HepG2 (cell line): ENCODE data around the gene ANKS4B. TPM values are rescaled to one million over a fixed set of nuclear protein-coding genes. Genes with fewer than 3 reads are reported as not detected.
A peak's percentile ranks its signal among the peaks of the same experiment; 100 is the strongest.

Experiments
- CREM ChIP-seq, 2 experiments: sonication (generic) in 1 of 2; formaldehyde crosslinking in 1 of 2; IDR thresholded peaks; 2 replicates each; pipeline versions ENCODE4 v1.4.0 to v1.6.1; 2016 to 2020; ENCODE audit warnings: antibody characterized with exemption in 1 of 2, mild to moderate bottlenecking in 1 of 2, missing genetic modification reagents in 1 of 2
- EEA1 ChIP-seq: sonication (generic); formaldehyde crosslinking; IDR thresholded peaks from 2 replicates; pipeline ENCODE4 v1.5.1; 2020; ENCODE audit warnings: mild to moderate bottlenecking, missing genetic modification reagents, borderline replicate concordance
- ESRRA ChIP-seq: sonication (generic); formaldehyde crosslinking; IDR thresholded peaks from 2 replicates; pipeline ENCODE4 v1.5.1; 2020; ENCODE audit warnings: mild to moderate bottlenecking, low read depth, missing genetic modification reagents
- HES4 ChIP-seq: sonication (generic); formaldehyde crosslinking; IDR thresholded peaks from 2 replicates; pipeline ENCODE4 v1.9.0; 2021; ENCODE audit warnings: mild to moderate bottlenecking, missing genetic modification reagents, borderline replicate concordance
- HOXA7 ChIP-seq: sonication (generic); formaldehyde crosslinking; IDR thresholded peaks from 2 replicates; pipeline ENCODE4 v1.8.1; 2022; ENCODE audit warnings: mild to moderate bottlenecking, missing genetic modification reagents, moderate library complexity
- KAT8 ChIP-seq: IDR thresholded peaks from 2 replicates; pipeline ENCODE4 v1.6.1; 2016; ENCODE audit warnings: missing genetic modification reagents, missing compliant biosample characterization
- KLF11 ChIP-seq: IDR thresholded peaks from 2 replicates; pipeline ENCODE4 v1.6.1; 2016; ENCODE audit warnings: missing compliant biosample characterization
- NCOA5 ChIP-seq: sonication (generic); formaldehyde crosslinking; IDR thresholded peaks from 2 replicates; pipeline ENCODE4 v1.4.0; 2020; ENCODE audit warnings: missing genetic modification reagents
- PAXIP1 ChIP-seq: sonication (generic); formaldehyde crosslinking; conservative IDR thresholded peaks from 2 replicates; pipeline ENCODE4 v1.4.0; 2020; ENCODE audit warnings: mild to moderate bottlenecking, missing genetic modification reagents, moderate library complexity
- PRPF4 ChIP-seq: fragments of 200-400 bp; formaldehyde crosslinking; IDR thresholded peaks from 2 replicates; pipeline ENCODE4 v1.6.1; 2016; ENCODE audit warnings: low read length, low read depth; ENCODE audit not compliant: poor library complexity, severe bottlenecking
- SP140L ChIP-seq: sonication (generic); formaldehyde crosslinking; IDR thresholded peaks from 2 replicates; pipeline ENCODE4 v1.4.0; 2020; ENCODE audit warnings: missing genetic modification reagents, borderline replicate concordance
- SP4 ChIP-seq: sonication (generic); formaldehyde crosslinking; IDR thresholded peaks from 2 replicates; pipeline ENCODE4 v1.8.1; 2023; ENCODE audit warnings: mild to moderate bottlenecking, missing genetic modification reagents
- TAF1 ChIP-seq: sonication (generic); formaldehyde crosslinking; IDR thresholded peaks from 2 replicates; pipeline ENCODE4 v1.4.0; 2020; ENCODE audit warnings: missing genetic modification reagents
- TCF12 ChIP-seq, 2 experiments: fragments of 450-650 bp in 1 of 2; sonication (generic) in 1 of 2; formaldehyde crosslinking in 1 of 2; IDR thresholded peaks; 2 replicates each; pipeline versions ENCODE4 v1.6.1 to v1.8.0; 2017 to 2022; ENCODE audit warnings: antibody characterized with exemption in 1 of 2, mild to moderate bottlenecking in 1 of 2, missing genetic modification reagents in 1 of 2, moderate library complexity in 1 of 2
- YEATS2 ChIP-seq: sonication (generic); formaldehyde crosslinking; IDR thresholded peaks from 2 replicates; pipeline ENCODE4 v1.4.0; 2020; ENCODE audit warnings: missing genetic modification reagents, borderline replicate concordance
- ZBTB38 ChIP-seq: sonication (generic); formaldehyde crosslinking; IDR thresholded peaks from 2 replicates; pipeline ENCODE4 v1.5.1; 2020; ENCODE audit warnings: mild to moderate bottlenecking, missing genetic modification reagents
- ZNF143 ChIP-seq: sonication (generic); formaldehyde crosslinking; IDR thresholded peaks from 2 replicates; pipeline ENCODE4 v1.4.0; 2020; ENCODE audit warnings: missing genetic modification reagents
- ZNF205 ChIP-seq: IDR thresholded peaks from 2 replicates; pipeline ENCODE4 v1.6.1; 2018; ENCODE audit warnings: missing biosample characterization, missing genetic modification reagents
- ZNF263 ChIP-seq: sonication (generic); formaldehyde crosslinking; IDR thresholded peaks from 2 replicates; pipeline ENCODE4 v1.4.0; 2020; ENCODE audit warnings: missing genetic modification reagents
- ZNF432 ChIP-seq: sonication (generic); formaldehyde crosslinking; IDR thresholded peaks from 2 replicates; pipeline ENCODE4 v1.5.0; 2020; ENCODE audit warnings: missing genetic modification reagents, mild to moderate bottlenecking, borderline replicate concordance
- ZNF570 ChIP-seq: sonication (generic); formaldehyde crosslinking; IDR thresholded peaks from 2 replicates; pipeline ENCODE4 v1.4.0; 2020; ENCODE audit warnings: mild to moderate bottlenecking, missing genetic modification reagents, borderline replicate concordance
- ZNF784 ChIP-seq: sonication (generic); formaldehyde crosslinking; IDR thresholded peaks from 2 replicates; pipeline ENCODE4 v1.5.1; 2020; ENCODE audit warnings: missing genetic modification reagents, mild to moderate bottlenecking, borderline replicate concordance
- ZSCAN21 ChIP-seq: sonication (generic); formaldehyde crosslinking; IDR thresholded peaks from 2 replicates; pipeline ENCODE4 v1.8.0; 2022; ENCODE audit warnings: mild to moderate bottlenecking, missing genetic modification reagents, moderate library complexity, borderline replicate concordance
- polyA plus RNA-seq, 8 experiments: library from polyadenylated mRNA; depleted of rRNA in 3 of 8; stranded (reverse) in 7 of 8; unstranded in 1 of 8; fragments of >200 nt; fragmentation: Illumina TruSeq in 4 of 8; extraction: Trizol in 4 of 8; gene quantifications; 2 replicates each; pipeline versions ENCODE4 v1.2.1 to v1.2.3, GENCODE V29; 2011 to 2016; ENCODE audit warnings: low read depth in 4 of 8, missing spikeins in 1 of 8, mixed read lengths in 1 of 8; ENCODE audit not compliant: insufficient read depth in 1 of 8
- total RNA-seq, 5 experiments: library from RNA; depleted of rRNA; stranded (reverse); fragments of >200 nt; fragmentation: Illumina TruSeq; extraction: Trizol; gene quantifications; 2 replicates each; pipeline ENCODE4 v1.2.3, GENCODE V29; 2016; ENCODE audit warnings: low read depth in 1 of 5
- TF ChIP-seq, protein P1 (sequence below): sonication (generic); formaldehyde crosslinking; IDR thresholded peaks from 2 replicates; pipeline ENCODE4 v1.8.1; 2023; ENCODE audit warnings: mild to moderate bottlenecking, missing genetic modification reagents

ANKS4B gene
- total and polyA plus RNA-seq, 2 of the 13 experiments (the other 11 are each of a cell fraction or from before 2014, with no cell fraction given), result 6.5 to 30.0 TPM

GRCh38 chr16:21277927-21278706 lies 44.6 kb downstream of the ANKS4B start, which contains the start of gene CRYM (continued):
- TF ChIP-seq PAXIP1 (CRISPR knock-in tag) (peak; percentile 51), EEA1 (peak; percentile 96), ESRRA (CRISPR knock-in tag) (peak; percentile 87; the same call in 1 of the 2 replicates), KLF11 (CRISPR knock-in tag) (no peak; the same call in 1 of the 2 replicates), ZNF263 (CRISPR knock-in tag) (no peak), SP140L (no peak; the same call in 1 of the 2 replicates), YEATS2 (CRISPR knock-in tag) (peak; percentile 71), TAF1 (CRISPR knock-in tag) (peak; percentile 10; the same call in 1 of the 2 replicates), ZNF570 (no peak), SP4 (peak; percentile 89), KAT8 (CRISPR knock-in tag) (peak; percentile 75; the same call in 1 of the 2 replicates), TCF12 (IDR thresholded peaks at IDR 0.05) (no peak), TCF12 (CRISPR knock-in tag; IDR thresholded peaks at IDR 0.05) (no peak), CREM (IDR thresholded peaks at IDR 0.05) (no peak), CREM (CRISPR knock-in tag; IDR thresholded peaks at IDR 0.05) (no peak), NCOA5 (no peak), HOXA7 (CRISPR knock-in tag) (no peak), PRPF4 (no peak), ZNF143 (peak; percentile 17; the same call in 1 of the 2 replicates), ZNF205 (CRISPR knock-in tag) (no peak), ZSCAN21 (no peak), ZBTB38 (CRISPR knock-in tag) (peak; percentile 90), ZNF784 (CRISPR knock-in tag) (no peak), HES4 (CRISPR knock-in tag) (peak; percentile 80; the same call in 1 of the 2 replicates), ZNF432 (CRISPR knock-in tag) (no peak)
- TF ChIP-seq, protein P1, sequence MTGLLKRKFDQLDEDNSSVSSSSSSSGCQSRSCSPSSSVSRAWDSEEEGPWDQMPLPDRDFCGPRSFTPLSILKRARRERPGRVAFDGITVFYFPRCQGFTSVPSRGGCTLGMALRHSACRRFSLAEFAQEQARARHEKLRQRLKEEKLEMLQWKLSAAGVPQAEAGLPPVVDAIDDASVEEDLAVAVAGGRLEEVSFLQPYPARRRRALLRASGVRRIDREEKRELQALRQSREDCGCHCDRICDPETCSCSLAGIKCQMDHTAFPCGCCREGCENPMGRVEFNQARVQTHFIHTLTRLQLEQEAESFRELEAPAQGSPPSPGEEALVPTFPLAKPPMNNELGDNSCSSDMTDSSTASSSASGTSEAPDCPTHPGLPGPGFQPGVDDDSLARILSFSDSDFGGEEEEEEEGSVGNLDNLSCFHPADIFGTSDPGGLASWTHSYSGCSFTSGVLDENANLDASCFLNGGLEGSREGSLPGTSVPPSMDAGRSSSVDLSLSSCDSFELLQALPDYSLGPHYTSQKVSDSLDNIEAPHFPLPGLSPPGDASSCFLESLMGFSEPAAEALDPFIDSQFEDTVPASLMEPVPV (CRISPR knock-in tag), result no peak
